NCI-H69 (cell line): ENCODE measurements around the gene MLXIPL.
"Not testable (repeated sequence)": the region's sequence is repeated elsewhere in the genome, so short reads cannot be mapped to it uniquely, and the experiment has no call there.

Experiments used
- DNase-seq: peaks from one replicate; lab custom pipeline; 2025; lab: John Stamatoyannopoulos, UW

Gene MLXIPL

DNA sequence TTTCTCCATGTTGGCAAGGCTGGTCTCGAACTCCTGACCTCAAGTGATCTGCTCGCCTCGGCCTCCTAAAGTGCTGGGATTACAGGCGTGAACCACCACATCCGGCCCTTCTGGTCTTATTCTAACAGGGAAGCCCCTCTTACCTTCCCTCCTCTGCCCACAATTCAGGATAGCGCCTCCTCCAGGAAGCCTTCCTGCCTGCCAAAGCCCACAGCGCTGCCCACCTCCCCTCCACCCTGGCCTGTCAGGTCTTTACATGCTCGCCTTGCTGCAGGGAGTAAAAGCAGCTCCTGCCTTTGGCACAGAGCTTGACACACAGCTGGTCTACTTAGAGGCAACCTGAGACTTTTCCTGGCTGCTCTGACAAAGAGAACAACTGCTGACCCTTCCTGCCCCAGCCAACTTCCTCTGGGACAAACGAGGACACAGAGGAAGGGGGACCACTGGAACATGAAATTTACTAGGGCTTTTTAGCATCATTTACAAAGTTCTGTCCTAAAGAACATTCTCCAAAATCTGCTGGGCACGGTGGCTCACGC is 13.2 kb downstream of the MLXIPL start:
- peak; percentile 36 for DNase-seq

DNA sequence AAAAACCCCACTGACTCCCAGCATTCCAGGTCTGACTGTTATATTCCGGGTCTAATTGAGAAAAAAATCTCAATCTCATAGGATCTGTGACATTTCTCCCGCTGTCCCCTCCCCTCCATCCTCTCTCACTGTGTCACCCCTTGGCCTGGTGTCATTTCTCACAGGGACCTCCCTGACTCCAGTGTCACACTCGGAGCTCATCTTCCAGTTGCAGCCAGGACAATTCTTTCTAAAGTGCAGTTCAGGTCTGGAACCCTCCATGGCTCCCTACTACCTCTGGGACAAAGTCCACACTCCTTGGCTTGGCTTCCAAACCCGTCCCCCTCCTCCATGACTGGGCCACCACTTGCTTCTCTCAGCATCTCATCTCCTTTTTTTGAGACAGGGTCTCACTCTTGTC is 14.2 kb downstream of the MLXIPL start:
- DNase-seq = no peak

DNA sequence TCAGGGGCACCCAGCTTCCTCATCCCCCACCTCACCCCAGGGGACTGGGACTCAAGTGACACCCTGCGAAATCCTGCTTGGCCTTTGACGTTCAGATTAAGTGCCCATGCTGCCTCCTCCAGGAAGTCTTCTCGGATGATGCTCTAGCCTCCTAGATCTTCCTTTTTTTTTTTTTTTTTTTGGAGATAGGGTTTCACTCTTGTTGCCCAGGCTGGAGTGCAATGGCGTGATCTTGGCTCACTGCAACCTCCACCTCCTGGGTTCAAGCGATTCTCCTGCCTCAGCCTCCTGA is 16.7 kb downstream of the MLXIPL start:
- not testable (repeated sequence) for DNase-seq

DNA sequence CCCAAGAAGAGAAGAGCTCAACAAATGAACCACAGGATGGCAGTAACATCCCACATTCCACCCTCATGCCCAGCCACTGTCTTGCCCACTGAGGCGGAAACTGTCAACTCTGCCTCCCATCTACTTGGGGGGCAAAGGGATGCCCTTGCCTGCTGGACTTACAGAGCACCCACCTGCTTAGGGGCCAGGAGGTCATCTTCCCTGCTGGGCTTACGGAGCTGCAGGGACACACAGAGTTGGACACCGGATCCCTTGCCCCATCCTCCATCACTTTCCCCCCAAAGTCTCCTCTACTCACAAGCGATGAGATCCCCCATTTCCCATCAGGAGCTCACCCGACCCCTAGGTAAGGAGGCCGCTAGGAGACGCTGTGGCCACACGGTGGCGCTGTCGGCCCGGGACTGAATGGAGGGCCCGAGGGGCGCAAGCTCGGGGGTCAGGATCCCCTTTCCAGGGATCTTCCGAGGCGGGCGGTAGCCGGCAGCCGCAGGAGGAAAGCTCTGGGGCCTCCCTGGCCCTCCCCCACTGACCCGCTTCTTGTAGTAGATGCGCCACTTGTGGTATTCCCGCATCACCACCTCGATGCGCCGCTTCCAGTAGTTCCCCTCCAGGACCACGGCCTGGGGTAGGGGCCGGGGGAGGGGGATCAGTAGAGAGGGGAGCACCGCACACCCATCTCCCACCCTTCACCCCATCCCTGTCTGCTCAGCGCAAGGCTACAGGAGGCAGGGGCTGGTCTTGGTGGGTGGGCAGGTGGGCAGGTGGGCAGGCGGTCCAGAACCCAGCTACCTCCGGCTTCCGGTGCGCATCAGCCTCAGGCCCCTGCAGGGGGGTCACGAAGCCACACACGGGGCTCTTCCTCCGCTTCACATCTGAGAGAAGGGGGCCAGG is 17.3 kb downstream of the MLXIPL start:
- peak; percentile 73 for DNase-seq

DNA sequence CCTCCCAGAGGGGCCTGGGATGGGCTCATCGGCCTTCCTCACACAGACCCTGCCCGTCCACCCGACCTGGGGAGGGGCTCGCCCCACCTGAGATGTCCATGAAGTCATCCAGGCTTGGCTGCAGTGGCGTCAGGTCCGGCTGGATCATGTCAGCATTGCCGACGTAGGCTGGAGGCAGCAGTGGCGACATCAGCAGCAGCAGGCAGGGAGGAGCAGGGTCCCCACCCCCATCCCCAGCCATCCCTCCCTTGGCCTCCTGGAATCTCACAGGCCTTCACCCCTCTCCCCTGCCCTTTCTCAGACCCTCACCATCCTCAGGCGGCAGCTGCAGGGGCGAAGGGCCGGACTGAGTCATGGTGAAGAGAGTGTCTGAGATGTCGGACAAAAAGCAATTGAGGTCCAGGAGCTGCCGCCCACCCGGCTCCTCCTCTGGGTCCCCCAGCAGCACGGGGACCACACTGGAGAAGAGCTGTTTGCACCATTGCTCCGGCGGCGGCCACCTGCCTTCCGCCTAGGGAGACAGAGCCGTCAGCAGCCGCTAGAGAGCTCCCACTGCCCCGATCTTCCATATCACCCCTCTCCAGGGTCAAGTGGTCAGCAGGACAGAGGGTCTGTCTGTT is 18.6 kb downstream of the MLXIPL start:
- DNase-seq = no peak

DNA sequence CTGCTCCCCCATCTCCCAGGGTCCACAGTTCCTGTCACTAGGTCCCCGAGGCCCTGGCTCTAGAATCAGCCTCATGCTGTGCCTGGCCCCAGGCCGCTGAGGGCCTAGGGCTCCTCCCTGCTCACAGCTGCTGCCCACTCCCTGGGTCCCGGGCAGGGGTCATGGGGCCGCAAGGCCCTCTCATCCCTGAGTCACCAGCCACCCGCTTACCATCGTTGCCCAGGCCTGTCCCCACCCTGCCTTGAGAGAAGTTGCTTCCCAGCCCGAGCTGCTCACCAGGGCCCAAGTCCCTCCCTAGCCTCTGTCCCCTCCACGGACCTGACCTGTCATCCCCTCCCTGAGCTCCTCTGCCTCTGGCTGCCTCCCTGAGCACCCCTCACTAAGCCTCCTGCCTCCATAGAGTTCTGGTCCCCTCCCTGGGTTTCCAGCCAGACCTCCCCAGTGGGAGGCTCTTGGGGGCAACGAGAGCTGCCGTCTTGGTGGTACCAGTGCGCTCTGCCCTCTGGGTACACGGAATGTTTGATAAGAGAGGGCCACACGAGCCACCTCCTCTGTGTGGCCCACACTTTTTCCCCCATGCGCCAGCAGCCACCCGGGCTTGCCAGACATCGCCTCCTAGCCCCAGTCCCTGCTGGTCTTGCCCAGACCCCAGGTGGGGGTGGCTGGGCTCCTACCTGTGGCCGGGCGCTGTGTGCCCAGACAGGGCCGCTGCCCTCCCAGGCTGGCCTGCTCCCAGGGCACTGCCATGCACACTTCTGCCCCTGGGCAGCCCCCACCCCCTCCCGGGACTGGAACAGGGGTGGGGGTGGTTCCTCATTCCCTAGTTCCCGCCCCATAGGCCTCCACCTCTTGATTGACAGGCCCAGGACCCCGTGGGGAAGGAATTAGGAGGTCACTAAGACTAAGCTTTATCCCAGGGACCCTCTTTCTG is 21.3 kb downstream of the MLXIPL start:
- no peak for DNase-seq

DNA sequence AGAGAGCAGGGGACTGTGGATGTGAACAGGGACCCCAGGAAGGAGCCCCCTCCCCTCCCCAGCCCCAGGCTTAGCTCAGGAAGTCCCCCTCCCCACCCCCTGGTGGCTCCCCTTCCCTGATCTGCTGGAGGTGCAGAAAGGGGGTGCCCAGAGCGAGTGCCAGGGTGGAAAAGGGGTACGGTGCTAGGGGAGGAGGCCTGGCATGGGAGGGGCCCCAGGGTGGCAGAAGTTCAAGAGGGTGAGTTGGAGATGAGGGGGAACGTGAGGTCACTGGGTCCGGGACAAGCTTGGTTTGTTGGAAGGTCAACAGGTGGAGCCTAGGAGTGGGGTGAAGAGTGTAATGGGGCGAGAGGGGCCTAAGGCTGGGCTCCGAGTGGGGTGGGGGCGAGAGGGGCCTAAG is 24.4 kb downstream of the MLXIPL start:
- no peak for DNase-seq

DNA sequence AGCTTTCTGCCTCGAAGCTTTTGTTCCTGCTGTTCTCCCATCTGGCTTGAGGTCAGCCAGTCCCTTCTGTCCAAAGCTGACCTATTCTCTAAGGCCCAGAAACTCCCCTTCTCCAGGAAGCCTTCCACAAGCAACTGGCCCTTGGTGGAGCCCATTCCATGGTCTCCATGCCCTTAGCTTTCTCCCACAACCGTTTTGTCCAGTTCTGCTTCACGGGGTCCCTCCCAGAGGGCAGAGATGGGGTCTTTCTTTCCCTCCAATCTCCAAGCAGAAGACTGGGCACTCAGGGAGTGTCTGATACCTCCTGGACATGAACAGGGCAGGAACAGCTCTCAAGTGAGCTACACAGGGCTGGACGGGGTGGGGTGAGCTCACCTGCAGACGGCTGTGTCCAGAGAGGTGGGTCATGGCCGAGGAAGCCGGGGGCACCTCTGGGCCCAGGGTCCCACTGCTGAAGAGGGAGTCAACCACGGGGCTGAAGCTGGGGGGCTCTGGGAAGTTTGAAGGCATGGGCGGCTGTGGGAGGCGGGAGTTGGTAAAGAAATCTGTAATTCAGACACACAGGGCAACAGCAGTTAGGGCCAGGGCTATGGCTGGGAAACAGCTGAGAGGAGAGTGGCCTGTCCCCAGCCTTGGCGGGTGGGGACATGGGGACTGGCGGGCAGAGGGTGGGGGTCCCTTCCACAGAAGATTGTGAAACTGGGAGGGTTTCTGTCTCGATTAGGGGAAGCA is 25.0 kb downstream of the MLXIPL start:
- DNase-seq = no peak

DNA sequence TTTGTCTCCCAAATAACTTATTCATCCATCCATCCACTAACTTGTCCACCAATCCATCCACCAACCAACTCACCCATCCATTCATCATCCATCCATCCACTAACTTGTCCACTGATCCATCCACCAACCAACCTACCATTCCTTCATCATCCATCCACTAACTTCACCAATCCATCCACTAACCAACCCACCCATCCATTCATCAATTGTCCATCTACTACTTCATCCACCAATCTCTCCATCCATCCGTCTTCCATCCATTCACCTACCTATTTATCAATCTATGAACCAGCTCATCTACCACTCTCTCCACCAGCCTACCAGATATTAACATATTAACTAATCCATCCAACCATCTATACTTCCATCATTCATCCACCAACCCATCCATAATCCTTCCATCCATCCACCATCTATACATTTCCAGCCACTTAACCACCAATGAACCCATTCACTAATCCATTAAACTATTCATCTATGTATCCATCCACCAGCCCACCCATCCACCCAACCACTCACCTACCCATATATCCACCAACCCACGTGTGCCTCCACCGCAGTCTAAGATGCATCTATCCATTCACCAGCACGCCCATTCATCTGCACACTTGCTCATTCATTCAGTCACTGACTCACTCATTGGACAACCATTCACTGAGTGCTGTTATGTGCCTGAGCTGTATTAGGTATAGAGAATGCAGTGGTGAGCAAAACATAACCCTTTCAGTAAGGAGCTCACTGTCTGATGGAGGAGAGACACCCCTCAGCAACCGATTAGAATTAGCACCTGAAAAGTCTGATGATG is 26.1 kb downstream of the MLXIPL start:
- no peak for DNase-seq

DNA sequence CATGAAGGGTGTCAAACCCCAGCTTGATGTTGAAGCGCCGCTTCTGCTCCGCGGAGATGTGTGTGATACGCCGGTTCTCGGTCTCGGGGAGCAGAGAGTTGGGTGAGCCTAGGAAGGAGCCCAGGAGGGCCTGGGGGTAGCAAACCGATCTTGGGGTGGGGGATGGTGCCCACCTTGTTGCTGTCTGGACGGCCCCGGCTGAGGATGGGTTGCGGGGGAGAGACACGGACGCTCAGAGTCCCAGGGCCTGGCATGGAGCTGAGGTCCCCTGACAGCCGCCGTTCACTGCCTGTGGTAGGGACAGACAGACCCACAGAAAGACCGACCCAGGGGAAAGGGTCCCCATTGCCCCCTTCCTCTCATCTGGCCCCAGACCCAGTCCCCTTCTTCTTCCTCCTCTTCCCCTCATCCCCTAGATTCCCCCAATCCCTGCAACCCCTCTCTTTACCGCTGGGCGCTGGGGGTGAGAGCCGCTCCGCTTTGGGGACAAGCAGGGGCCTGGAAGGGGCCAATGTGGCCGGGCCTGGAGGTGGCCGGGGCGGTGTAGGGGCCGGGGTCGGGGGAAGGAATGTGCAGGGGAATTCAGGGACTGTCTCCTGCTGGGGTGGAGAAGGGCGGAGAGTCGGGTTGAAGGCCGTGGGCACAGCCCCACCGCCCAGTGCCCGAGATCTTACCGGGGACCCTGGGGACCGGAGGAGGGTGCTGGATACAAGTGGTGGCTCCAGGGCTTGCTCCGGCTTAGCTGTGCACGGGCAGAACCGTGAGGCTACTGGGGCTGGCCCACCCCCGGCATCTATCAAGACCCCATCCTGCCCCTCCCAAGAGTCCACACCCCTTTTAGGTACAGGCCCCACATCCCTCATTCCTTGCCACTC is 27.9 kb downstream of the MLXIPL start:
- DNase-seq = no peak

DNA sequence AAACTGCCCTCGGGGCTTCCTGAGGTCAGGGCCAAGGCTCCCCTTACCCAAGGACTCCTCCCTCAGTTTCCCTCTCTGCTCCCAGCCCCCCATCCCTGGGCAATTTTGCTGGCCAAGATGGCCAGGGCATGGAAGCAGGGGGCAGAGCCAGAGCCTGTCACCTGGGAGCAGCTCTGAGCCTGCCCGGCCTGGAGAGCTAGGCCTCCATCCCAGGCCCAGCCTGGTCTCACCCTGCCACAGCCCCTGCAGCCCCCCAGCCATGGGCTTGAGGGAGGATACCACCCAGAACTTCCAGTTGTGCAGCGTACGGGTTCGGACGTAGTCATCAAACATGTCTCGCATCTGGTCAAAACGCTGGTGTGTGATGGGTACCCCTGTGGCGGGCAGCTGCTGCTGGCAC is 29.0 kb downstream of the MLXIPL start:
- no peak for DNase-seq

DNA sequence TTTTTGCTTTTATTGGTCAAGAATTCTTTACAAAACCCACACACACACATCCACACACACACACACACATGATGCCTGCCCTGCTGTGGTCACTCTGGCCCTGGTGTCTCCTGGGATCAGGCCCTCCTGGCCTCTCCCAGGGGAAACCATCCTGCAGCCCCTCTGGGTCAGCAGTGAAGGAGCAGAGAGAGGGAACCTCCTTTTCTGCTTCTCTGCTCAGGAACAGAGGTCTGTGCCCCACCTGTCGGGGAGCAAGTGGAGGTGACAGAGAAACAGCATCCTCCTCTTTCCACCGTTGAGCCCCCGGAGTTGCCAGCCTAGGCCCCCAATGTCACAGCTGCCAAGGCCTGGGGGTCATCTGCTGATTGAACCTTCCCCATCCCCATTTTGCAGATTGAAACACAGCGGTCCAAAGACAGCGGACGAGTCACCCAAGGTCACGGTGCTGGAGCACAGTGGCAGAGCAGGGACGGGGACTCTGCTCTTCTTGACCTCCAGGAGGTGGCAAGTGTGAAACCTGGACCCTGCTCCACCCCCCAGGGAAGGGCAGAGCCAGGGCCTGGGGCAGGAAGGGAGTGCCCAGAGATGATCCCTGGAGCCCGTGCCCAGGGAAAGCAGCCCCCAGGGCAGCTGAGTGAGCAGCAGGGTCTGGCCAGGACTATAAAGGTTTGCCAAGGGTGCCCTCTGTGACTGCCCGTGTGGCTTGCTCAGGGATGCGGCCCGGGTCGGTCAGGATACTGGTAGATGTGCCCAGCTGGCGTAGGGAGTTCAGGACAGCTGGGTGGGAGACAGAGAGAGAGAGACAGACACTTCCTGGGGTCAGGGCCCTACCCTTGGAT is 30.9 kb downstream of the MLXIPL start:
- DNase-seq = no peak

DNA sequence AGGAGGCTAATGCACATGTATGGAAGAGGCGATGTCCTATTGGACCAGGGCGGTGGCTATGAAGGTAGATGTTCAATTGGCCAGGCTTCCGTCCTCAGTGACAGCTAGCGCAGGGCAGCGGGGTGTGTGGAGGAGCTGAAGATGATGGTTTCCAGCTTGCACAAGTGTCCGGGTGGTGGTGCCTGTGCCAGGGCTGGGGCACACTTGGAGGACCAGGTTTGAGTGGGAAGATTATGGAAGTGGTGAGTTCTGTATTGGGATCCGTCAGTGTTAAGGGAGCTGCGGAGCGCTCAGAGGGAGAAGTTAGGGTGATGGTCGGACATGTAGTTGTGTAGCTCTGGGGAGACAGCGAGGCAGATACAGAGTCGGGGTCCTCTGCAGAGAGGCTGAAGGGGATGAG is 37.4 kb downstream of the MLXIPL start:
- DNase-seq = no peak

DNA sequence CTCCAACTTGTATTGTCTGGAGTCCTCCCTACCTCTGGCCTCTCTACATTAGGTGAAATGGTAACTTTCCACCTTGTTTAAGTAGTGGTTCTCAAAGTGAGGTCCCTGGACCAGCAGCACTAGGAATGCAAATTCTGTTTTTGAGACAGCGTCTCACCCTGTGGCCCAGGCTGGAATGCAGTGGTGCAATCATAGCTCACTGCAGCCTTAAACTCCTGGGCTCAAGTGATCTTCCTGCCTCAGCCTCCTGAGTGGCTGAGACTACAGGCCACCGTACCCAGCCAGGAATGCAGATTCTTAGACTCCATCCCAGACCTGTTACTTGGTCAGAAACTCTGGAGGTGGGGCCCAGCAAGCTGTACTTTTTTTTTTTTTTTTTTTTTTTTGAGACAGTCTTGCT is 39.1 kb downstream of the MLXIPL start:
- DNase-seq = no peak

DNA sequence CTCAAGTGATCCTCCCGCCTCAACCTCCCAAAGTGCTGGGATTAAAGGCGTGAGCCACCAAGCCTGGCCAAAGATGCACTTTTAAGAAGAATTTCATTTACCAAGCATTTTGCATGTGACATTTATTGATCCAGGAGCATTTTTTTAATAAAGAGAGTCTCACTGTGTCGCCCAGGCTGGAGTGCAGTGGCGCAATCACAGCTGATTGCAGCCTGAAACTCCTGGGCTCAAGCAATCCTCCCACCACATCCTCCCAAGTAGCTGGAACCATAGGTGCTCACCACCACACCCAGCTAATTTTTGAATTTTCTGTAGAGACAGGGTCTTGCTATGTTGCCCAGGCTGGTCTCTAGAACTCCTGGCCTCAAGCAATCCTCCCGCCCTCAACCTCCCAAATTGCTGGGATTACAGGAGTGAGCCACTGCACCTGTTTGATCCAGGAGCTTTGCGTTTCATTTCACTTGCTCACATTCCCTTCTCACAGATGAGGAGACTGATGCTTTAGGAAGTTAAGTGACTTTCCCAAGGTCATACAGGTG is 41.6 kb downstream of the MLXIPL start:
- DNase-seq = no peak

DNA sequence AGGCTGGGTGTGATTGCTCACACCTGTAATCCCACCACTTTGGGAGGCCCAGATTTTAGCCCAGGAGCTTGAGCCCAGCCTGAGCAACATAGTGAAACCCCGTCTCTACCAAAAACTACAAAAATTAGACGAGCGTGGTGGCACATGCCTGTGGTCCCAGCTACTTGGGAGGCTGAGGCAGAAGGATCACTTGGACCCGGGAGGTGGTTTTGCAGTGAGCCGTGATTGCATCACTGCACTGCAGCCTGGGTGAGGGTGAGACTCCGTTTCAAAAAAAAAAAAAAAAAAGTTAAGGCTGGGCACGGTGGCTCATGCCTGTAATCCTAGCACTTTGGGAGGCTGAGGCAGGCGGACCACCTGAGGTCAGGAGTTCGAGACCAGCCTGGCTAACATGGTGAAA is 43.3 kb downstream of the MLXIPL start:
- DNase-seq = not testable (repeated sequence)

DNA sequence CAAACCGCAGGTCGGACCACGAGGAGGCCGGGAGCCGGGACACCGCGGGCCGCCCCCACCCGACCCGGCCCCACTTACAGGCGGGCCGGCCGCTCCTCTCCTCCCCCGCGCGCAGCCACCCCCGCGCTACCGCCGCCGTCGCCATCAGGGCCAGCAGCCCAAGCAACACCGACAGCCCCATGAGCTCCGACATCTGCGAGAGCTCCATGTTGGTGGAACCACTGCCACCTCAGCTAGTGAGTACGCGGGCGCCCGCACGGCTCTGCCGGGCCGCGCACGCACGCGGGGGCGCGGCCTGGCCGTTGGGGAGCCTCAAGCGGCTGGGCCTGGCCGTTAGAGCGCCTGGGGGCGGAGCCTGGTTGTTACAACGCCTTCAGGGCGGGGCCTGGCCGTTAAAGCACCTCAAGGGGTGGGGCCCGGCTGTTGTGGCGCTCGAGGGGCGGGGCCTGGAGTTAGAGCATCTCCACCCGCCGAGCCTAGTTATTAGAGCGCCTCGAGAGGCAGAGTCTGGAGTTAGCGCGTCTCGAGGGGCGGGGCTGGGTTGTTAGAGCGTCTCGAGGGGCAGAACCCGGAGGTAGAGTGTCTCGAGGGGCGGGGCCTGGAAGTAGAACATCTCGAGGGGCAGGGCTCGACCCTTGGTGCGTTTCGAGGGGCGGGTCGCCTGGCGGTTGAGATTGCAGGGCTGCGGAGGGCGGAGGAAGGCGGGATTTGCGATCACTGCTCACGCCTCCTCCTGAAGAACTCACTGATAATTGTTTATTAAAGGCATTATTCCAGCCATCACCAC is 45.8 kb downstream of the MLXIPL start, which contains the start of gene TBL2:
TSS of gene TBL2 (minus strand) at position 238 of the 787 bp plus-strand sequence. CDS start at position 208, 30 bp downstream.
- peak; percentile 100 for DNase-seq
